Central memory CD8-positive, alpha-beta T cell (primary cell): ENCODE results near the gene ARHGEF39.
"Not testable (repeated sequence)": the region's sequence is repeated elsewhere in the genome, so short reads cannot be mapped to it uniquely, and the experiment has no call there.

Source experiments
- ATAC-seq: fragments of 150-1000 bp; cut with Tn5 transposase; replicated peaks from 2 replicates; pipeline ENCODE4 v1.10.0; 2022; ENCODE audit warnings: mild to moderate bottlenecking, moderate FRiP score, moderate number of reproducible peaks; ENCODE audit not compliant: poor library complexity, severe bottlenecking; ENCODE audit errors: extremely low read depth
- DNase-seq, 2 donors: peaks; one replicate each; pipeline ENCODE4 v3.0.0; 2021; ENCODE audit warnings: low spot score in 2 of 2
- H3K27ac Mint-ChIP-seq: one replicate; pipeline ENCODE4 v1.8.0; 2022; ENCODE audit warnings: low read depth, mild to moderate bottlenecking, moderate library complexity, mixed read lengths
- H3K27me3 Mint-ChIP-seq: one replicate; pipeline ENCODE4 v1.8.0; 2022; ENCODE audit warnings: mixed read lengths
- H3K36me3 Mint-ChIP-seq: one replicate; pipeline ENCODE4 v1.8.0; 2022; ENCODE audit warnings: mild to moderate bottlenecking, moderate library complexity, mixed read lengths; ENCODE audit not compliant: insufficient read depth
- H3K4me1 Mint-ChIP-seq: one replicate; pipeline ENCODE4 v1.8.0; 2022; ENCODE audit warnings: mixed read lengths
- H3K4me3 Mint-ChIP-seq: one replicate; pipeline ENCODE4 v1.8.0; 2022; ENCODE audit warnings: mild to moderate bottlenecking, moderate library complexity, mixed read lengths
- H3K9me3 Mint-ChIP-seq: one replicate; pipeline ENCODE4 v1.8.0; 2022; ENCODE audit warnings: mixed read lengths

Gene ARHGEF39

GRCh38 chr9:35650341-35651158 is 14.4 kb downstream of the ARHGEF39 start, which contains the start of gene SIT1:
Gene SIT1 (minus strand): TSS chr9:35650931. CDS start chr9:35650853, 78 bp downstream.
- H3K9me3 Mint-ChIP-seq = no peaks in the 10 kb centered on the region
- DNase-seq (no peak), ATAC-seq (no peak)
- peak within 1 kb of the TSS; percentile 80 for H3K27ac Mint-ChIP-seq
- H3K4me3 Mint-ChIP-seq = peak within 1 kb of the TSS; percentile 90
- H3K36me3 Mint-ChIP-seq = peaks cover 21% of the 10 kb centered on the region
- H3K27me3 Mint-ChIP-seq = no peaks in the 10 kb centered on the region
- peaks cover 43% of the 10 kb centered on the region for H3K4me1 Mint-ChIP-seq

- ATAC-seq (no peak), DNase-seq (no peak)
- H3K27me3 Mint-ChIP-seq = no peaks in the 10 kb centered on the region
- peak overlapping the region; percentile 80 for H3K27ac Mint-ChIP-seq
- peaks cover 45% of the 10 kb centered on the region for H3K4me1 Mint-ChIP-seq
- H3K9me3 Mint-ChIP-seq = no peaks in the 10 kb centered on the region
- peaks cover 24% of the 10 kb centered on the region for H3K36me3 Mint-ChIP-seq
- H3K4me3 Mint-ChIP-seq = peak overlapping the region; percentile 90
Observed at GRCh38 chr9:35649431-35650340, 15.3 kb downstream of the ARHGEF39 start.

DNA sequence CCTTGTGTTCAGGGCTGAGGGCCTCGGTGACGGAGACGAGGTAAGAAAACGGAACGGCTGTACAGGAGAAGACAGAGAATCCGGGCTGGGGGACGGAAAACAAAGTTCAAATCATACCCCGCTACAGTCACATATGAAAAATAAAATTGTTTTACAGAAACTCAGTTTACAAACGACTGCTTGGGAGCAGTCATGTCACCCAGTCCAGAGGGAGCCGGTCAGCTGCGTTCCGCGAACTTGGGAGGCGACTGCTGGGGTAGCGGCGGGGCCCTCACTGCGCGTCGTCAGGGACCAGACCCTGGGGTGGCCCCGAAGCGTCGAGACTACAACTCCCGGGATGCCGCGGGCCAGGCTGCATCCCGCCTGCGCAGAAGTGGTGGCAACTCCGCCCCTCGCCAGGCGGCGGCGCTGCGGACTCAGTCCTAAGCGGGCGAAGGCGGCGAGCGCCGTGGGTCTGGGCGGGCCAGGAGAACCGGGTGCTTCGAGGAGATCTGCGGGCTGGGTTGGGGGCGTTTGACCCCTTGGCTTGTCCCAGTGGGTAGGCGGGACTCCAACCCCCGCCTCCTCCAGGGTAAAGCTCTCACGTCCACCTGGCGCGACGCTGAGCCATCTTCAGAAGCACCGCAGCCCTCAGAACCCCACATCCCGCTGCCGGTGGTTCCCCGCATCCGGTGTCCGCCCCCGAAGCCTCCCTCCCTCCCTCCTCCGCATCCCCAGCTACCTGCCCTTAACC is 18.3 kb downstream of the ARHGEF39 start:
- DNase-seq (peak; percentile 85 to 88), ATAC-seq (peak; percentile 85)
- peak overlapping the region; percentile 97 for H3K27ac Mint-ChIP-seq
- peaks cover 55% of the 10 kb centered on the region for H3K4me1 Mint-ChIP-seq
- no peaks in the 10 kb centered on the region for H3K27me3 Mint-ChIP-seq
- no peaks in the 10 kb centered on the region for H3K9me3 Mint-ChIP-seq
- peak overlapping the region; percentile 90 for H3K4me3 Mint-ChIP-seq
- peaks cover 24% of the 10 kb centered on the region for H3K36me3 Mint-ChIP-seq

DNA sequence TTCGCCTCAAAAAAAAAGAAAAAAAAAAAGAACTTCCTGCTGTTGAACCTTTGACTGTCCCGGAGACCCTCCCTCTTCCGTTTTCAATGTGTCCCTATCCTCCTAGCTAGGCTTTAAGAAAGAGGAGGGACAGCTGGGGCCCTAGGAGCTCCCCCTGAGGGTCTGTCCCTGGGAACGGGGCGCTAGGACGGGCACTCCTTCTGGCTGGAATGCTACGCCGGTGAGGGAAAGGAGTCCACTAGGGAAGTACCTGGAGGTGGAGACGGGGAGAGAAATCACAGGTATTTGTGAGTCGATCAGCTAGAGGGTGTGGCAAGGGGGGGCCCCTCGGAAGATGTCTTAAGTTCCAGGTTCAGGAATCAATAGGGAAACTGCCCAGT is 18.9 kb downstream of the ARHGEF39 start:
- H3K4me1 Mint-ChIP-seq = peaks cover 51% of the 10 kb centered on the region
- no peak for ATAC-seq
- no peak for DNase-seq

GRCh38 chr9:35645736-35646135 is 19.3 kb downstream of the ARHGEF39 start:
- not testable (repeated sequence) for H3K9me3 Mint-ChIP-seq, H3K27me3 Mint-ChIP-seq, ATAC-seq, DNase-seq
- Mint-ChIP-seq H3K36me3 (peaks cover 24% of the 10 kb centered on the region), H3K4me1 (peaks cover 47% of the 10 kb centered on the region), H3K4me3 (peak overlapping the region; percentile 90), H3K27ac (peak overlapping the region; percentile 97)

More for the DNA sequence above, 18.9 kb downstream of the ARHGEF39 start:
- Mint-ChIP-seq H3K27ac (peak overlapping the region; percentile 97), H3K9me3 (no peaks in the 10 kb centered on the region), H3K4me3 (peak overlapping the region; percentile 90), H3K27me3 (no peaks in the 10 kb centered on the region), H3K36me3 (peaks cover 24% of the 10 kb centered on the region)

GRCh38 chr9:35643046-35643445 is 21.9 kb downstream of the ARHGEF39 start:
- Mint-ChIP-seq H3K4me3 (no peak overlapping the region), H3K27me3 (no peaks in the 10 kb centered on the region), H3K4me1 (peaks cover 50% of the 10 kb centered on the region), H3K27ac (no peak overlapping the region), H3K9me3 (no peaks in the 10 kb centered on the region), H3K36me3 (peaks cover 20% of the 10 kb centered on the region)
- ATAC-seq (no peak), DNase-seq (no peak)

DNA sequence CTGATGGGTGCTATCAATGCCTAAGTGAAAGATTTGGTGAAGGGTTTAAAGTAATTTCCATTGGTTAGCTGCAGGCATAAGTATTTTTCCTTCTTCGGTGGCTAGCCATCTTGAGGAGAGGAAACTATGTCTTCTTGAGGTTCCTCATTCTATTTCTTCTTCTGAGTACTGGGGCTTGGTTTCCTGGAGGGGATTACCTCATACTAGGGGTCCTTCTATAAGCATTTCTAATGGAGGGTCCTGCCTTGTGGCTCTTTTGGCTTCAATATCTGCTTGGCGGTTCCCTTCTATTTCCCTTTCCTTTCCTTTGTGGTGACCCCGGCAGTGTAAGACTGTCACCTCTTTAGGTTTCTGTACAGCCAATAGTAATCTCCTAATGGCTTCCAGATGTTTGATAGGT is 23.5 kb downstream of the ARHGEF39 start:
- peaks cover 56% of the 10 kb centered on the region for H3K4me1 Mint-ChIP-seq
- H3K9me3 Mint-ChIP-seq, ATAC-seq, H3K36me3 Mint-ChIP-seq, H3K4me3 Mint-ChIP-seq, H3K27ac Mint-ChIP-seq, H3K27me3 Mint-ChIP-seq, DNase-seq: not testable (repeated sequence)

GRCh38 chr9:35640431-35640830 is 24.6 kb downstream of the ARHGEF39 start:
- peaks cover 57% of the 10 kb centered on the region for H3K4me1 Mint-ChIP-seq
- H3K27me3 Mint-ChIP-seq, H3K27ac Mint-ChIP-seq, DNase-seq, H3K9me3 Mint-ChIP-seq, H3K4me3 Mint-ChIP-seq, H3K36me3 Mint-ChIP-seq, ATAC-seq: not testable (repeated sequence)

DNA sequence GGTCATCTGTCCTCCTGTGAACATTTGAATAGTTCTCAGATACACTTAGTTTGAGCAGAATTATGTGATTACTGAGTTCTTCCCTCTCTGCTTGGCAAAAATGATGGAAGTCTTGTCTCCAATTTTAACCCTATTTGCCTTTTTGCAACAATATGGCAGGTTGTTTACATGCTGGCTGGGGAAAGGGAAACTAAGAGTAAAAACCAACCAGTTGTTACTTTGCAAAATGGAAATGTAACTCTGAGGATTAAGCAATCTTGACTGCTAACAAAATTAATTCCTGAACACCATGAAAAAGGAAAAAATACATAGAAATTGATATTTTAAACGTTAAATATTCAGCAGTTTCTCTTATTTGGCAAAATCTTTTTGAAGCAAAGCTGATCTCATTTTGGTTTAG is 25.4 kb downstream of the ARHGEF39 start:
- no peaks in the 10 kb centered on the region for H3K9me3 Mint-ChIP-seq
- ATAC-seq (no peak), DNase-seq (no peak)
- peak overlapping the region; percentile 38 for H3K4me3 Mint-ChIP-seq
- H3K27me3 Mint-ChIP-seq = no peaks in the 10 kb centered on the region
- H3K4me1 Mint-ChIP-seq = peaks cover 63% of the 10 kb centered on the region
- H3K27ac Mint-ChIP-seq = peak overlapping the region; percentile 76
- peaks cover under 1% of the 10 kb centered on the region for H3K36me3 Mint-ChIP-seq

- Mint-ChIP-seq H3K4me3 (peak overlapping the region; percentile 38), H3K27ac (peak overlapping the region; percentile 76), H3K4me1 (peaks cover 61% of the 10 kb centered on the region)
- H3K27me3 Mint-ChIP-seq, H3K9me3 Mint-ChIP-seq, DNase-seq, H3K36me3 Mint-ChIP-seq: not testable (repeated sequence)
- ATAC-seq = peak; percentile 61
Observed at GRCh38 chr9:35639225-35639624, 25.8 kb downstream of the ARHGEF39 start.

DNA sequence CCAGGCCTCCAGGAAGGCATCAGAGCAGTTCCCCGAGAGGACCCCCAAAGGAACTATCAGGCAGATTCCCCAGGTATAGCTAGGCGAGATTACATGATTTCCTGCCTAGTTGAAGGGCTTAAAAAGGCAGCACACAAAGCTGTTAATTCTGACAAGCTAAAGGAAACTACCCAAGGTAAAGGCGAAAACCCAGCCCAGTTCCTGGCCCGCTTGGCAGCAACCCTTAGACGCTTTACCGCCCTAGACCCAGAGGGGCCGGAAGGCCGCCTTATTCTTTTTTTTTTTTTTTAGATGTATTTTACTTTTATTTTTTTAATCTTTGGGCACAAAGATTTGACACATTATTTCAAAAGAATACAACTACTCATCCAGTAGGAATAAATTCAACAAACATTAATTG is 26.2 kb downstream of the ARHGEF39 start:
- peak in 1 of 2 donors; percentile 37 for DNase-seq
- Mint-ChIP-seq H3K27ac (peak overlapping the region; percentile 76), H3K4me3 (peak overlapping the region; percentile 65), H3K4me1 (peaks cover 60% of the 10 kb centered on the region)
- not testable (repeated sequence) for H3K36me3 Mint-ChIP-seq, H3K27me3 Mint-ChIP-seq, H3K9me3 Mint-ChIP-seq
- ATAC-seq = peak; percentile 82

DNA sequence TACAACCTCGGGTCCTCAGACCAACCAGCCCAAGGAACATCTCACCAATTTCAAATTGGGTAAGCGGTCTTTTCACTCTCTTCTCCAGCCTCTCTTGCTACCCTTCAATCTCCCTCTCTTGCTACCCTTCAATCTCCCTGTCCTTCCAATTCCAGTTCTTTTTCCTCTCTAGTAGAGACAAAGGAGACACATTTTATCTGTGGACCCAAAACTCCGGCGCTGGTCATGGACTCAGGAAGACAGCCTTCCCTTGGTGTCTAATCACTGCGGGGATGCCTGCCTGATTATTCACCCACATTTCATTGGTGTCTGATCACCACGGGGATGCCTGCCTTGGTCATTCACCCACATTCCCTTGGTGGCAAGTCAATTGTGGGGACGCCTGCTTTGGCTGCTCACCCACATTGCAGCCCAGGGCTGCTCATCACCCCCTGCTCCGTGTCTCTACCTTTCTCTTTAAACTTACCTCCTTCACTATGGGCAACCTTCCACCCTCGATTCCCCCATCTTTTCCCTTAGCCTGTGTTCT is 27.5 kb downstream of the ARHGEF39 start:
- H3K4me3 Mint-ChIP-seq = peak overlapping the region; percentile 65
- not testable (repeated sequence) for H3K36me3 Mint-ChIP-seq, ATAC-seq, H3K9me3 Mint-ChIP-seq, DNase-seq, H3K27me3 Mint-ChIP-seq
- peak overlapping the region; percentile 76 for H3K27ac Mint-ChIP-seq
- H3K4me1 Mint-ChIP-seq = peaks cover 55% of the 10 kb centered on the region
